IPS-18a (cell line): Measurements from ENCODE around the gene HOXA3.

Experiments
- H3K27ac ChIP-seq: one replicate; pipeline ENCODE4 v1.5.1; 2013; ENCODE audit warnings: low read length
- H3K27me3 ChIP-seq: one replicate; pipeline ENCODE4 v1.6.1; 2013; ENCODE audit warnings: mild to moderate bottlenecking, low read length; ENCODE audit not compliant: control insufficient read depth, insufficient read depth
- H3K36me3 ChIP-seq: one replicate; pipeline ENCODE4 v1.6.1; 2013; ENCODE audit warnings: low read depth, low read length; ENCODE audit not compliant: control insufficient read depth
- H3K4me1 ChIP-seq: one replicate; pipeline ENCODE4 v1.6.1; 2013; ENCODE audit warnings: low read depth, low read length; ENCODE audit not compliant: control insufficient read depth
- H3K4me3 ChIP-seq: one replicate; pipeline ENCODE4 v1.5.1; 2013; ENCODE audit warnings: low read length
- H3K9ac ChIP-seq: one replicate; pipeline ENCODE4 v1.6.1; 2013; ENCODE audit warnings: mild to moderate bottlenecking, low read length, moderate library complexity
- H3K9me3 ChIP-seq: one replicate; pipeline ENCODE4 v1.6.1; 2013; ENCODE audit warnings: low read depth, low read length; ENCODE audit not compliant: control insufficient read depth

Gene HOXA3

DNA sequence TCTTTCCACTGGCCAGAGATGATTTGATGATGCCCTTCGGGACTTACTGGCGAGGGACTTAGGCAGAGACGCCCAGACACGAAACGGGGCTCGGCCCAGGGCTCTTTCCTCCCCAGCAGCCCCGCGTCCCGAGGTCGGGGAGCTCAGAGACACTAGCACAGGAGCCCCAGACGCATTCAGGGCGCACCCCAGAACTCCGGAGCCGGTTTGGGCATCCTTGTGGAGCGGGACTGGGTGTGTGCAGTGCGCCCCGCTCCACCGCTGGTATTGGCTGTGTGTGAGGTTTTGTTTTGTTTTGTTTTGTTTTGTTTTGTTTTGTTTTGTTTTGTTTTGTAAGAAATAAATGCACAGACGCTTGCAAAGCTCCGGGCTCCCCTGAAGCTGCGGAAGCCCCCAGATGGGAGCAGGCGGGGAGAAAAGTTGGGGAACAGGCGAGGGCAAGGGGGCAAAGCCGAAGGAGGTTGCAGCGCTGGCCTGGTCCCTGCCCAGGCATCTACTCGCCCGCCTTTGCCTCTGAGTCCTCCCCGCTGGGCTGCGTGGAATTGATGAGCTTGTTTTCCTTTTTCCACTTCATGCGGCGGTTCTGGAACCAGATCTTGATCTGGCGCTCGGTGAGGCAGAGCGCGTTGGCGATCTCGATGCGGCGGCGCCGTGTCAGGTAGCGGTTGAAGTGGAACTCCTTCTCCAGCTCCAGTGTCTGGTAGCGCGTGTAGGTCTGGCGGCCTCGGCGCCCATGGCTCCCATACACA is 7.0 kb downstream of the HOXA3 start:
- Histone ChIP-seq H3K4me3 (no peak overlapping the region), H3K4me1 (peaks cover 3% of the 10 kb centered on the region), H3K36me3 (no peaks in the 10 kb centered on the region), H3K9ac (no peak overlapping the region), H3K9me3 (peaks cover 3% of the 10 kb centered on the region), H3K27me3 (peaks cover 100% of the 10 kb centered on the region), H3K27ac (no peak overlapping the region)

DNA sequence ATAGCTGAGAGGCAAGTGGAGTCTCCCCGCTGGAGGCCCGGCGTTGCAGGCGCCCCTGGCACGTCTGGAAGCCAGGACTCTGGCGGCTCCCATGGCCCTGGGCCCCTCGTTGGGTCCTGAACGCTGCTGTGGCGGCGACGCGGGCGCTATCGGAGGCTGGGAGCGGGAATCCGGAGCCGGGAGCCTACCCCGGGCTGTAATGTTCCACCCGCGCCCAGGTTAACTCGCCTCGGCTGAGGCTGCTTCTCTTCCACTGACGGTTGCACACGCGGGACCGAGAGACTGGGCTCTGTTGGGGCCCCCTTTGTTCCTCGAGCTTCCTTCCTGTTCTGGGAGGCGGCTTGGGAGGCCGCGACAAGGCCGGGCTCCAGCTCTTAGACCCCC is 7.6 kb downstream of the HOXA3 start:
- Histone ChIP-seq H3K36me3 (no peaks in the 10 kb centered on the region), H3K27ac (no peak overlapping the region), H3K9me3 (peaks cover 3% of the 10 kb centered on the region), H3K9ac (no peak overlapping the region), H3K27me3 (peaks cover 100% of the 10 kb centered on the region), H3K4me3 (no peak overlapping the region), H3K4me1 (peaks cover 3% of the 10 kb centered on the region)

- Histone ChIP-seq H3K27ac (no peak overlapping the region), H3K4me3 (no peak overlapping the region), H3K27me3 (peaks cover 100% of the 10 kb centered on the region), H3K9ac (no peak overlapping the region), H3K4me1 (peaks cover 3% of the 10 kb centered on the region), H3K9me3 (peaks cover 3% of the 10 kb centered on the region), H3K36me3 (no peaks in the 10 kb centered on the region)
Measured at GRCh38 chr7:27143950-27144780, 8.2 kb downstream of the HOXA3 start.

DNA sequence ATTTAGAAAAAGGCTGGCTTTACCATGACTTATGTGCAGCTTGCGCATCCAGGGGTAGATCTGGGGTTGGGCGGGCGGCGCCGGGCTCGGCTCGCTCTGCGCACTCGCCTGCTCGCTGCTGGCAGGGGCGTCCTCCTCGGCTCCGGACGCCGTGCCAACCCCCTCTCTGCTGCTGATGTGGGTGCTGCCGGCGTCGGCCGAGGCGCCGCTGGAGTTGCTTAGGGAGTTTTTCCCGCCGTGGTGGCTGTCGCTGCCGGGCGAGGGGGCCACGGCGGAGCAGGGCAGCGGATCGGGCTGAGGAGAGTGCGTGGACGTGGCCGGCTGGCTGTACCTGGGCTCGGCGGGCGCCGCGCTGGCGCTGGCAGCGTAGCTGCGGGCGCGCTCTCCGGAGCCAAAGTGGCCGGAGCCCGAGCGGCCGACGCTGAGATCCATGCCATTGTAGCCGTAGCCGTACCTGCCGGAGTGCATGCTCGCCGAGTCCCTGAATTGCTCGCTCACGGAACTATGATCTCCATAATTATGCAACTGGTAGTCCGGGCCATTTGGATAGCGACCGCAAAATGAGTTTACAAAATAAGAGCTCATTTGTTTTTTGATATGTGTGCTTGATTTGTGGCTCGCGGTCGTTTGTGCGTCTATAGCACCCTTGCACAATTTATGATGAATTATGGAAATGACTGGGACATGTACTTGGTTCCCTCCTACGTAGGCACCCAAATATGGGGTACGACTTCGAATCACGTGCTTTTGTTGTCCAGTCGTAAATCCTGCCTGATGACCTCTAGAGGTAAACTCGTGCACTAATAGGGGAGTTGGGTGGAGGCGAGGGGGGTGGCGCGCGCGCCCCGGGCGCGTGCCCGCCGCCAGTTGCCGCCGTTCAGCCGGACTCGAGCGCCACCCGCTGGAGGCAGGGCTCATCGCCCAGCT is 9.1 kb downstream of the HOXA3 start, which contains the start of gene HOXA5:
HOXA5 (minus strand) TSS at position 659 of the 927 bp plus-strand sequence; CDS start at position 585, 74 bp downstream.
- Histone ChIP-seq H3K9ac (no peak within 1 kb of the TSS), H3K4me1 (peaks cover 3% of the 10 kb centered on the region)

GRCh38 chr7:27142580-27143022 is 9.8 kb downstream of the HOXA3 start:
- Histone ChIP-seq H3K4me3 (peak overlapping the region; percentile 71), H3K27me3 (peaks cover 100% of the 10 kb centered on the region), H3K9ac (no peak overlapping the region), H3K9me3 (peaks cover 3% of the 10 kb centered on the region), H3K36me3 (no peaks in the 10 kb centered on the region), H3K27ac (no peak overlapping the region), H3K4me1 (peaks cover 3% of the 10 kb centered on the region)

More for the DNA sequence above, 9.1 kb downstream of the HOXA3 start, which contains the start of gene HOXA5:
- Histone ChIP-seq H3K4me3 (peak within 1 kb of the TSS; percentile 71), H3K36me3 (no peaks in the 10 kb centered on the region), H3K9me3 (peaks cover 3% of the 10 kb centered on the region), H3K27me3 (peaks cover 100% of the 10 kb centered on the region), H3K27ac (no peak within 1 kb of the TSS)

- Histone ChIP-seq H3K9ac (no peak overlapping the region), H3K9me3 (peaks cover 3% of the 10 kb centered on the region), H3K27ac (no peak overlapping the region), H3K36me3 (no peaks in the 10 kb centered on the region), H3K27me3 (peaks cover 100% of the 10 kb centered on the region), H3K4me3 (peak overlapping the region; percentile 71), H3K4me1 (peaks cover 3% of the 10 kb centered on the region)
Measured at GRCh38 chr7:27141923-27142579, 10.3 kb downstream of the HOXA3 start.

DNA sequence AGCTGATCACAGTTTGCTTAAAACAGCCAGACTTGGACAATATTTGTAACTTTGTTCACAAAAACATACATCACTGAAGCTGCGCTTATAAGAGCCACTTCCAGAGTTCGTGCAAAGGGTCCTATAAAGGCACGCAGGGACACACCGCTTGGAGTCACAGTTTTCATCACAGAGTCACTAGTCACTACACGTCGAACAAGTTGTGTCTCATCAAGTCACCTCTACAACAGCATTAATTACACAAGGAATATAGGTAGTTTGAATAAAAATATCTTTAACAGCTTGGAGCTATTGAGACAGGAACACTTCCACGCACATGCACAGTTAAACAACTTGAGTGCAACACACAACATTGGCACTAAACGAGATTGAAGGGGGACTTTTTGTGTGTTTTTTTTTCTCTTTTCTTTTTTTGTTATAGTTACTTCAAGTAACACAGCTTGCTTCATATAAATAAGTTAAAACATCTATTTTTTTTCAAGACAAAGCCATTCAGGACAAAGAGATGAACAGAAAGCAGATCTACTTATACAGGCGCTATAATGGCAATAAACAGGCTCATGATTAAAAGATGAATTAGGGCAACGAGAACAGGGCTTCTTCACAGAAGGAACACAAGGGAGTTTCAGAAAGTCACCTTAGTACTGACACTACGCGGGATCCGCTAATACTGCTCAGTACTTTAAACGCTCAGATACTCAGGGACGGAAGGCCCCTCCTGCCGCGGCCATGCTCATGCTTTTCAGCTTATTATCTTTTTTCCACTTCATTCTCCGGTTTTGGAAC is 11.1 kb downstream of the HOXA3 start:
- Histone ChIP-seq H3K36me3 (no peaks in the 10 kb centered on the region), H3K27ac (no peak overlapping the region), H3K9me3 (peaks cover 3% of the 10 kb centered on the region), H3K9ac (no peak overlapping the region), H3K4me3 (no peak overlapping the region), H3K4me1 (peaks cover 3% of the 10 kb centered on the region), H3K27me3 (peaks cover 100% of the 10 kb centered on the region)

- peaks cover 3% of the 10 kb centered on the region for H3K9me3 ChIP-seq
- H3K9ac ChIP-seq = no peak overlapping the region
- peaks cover 3% of the 10 kb centered on the region for H3K4me1 ChIP-seq
- no peak overlapping the region for H3K27ac ChIP-seq
- H3K36me3 ChIP-seq = no peaks in the 10 kb centered on the region
- H3K4me3 ChIP-seq = no peak overlapping the region
- H3K27me3 ChIP-seq = peaks cover 100% of the 10 kb centered on the region
Measured at GRCh38 chr7:27140126-27140857, 12.1 kb downstream of the HOXA3 start.

DNA sequence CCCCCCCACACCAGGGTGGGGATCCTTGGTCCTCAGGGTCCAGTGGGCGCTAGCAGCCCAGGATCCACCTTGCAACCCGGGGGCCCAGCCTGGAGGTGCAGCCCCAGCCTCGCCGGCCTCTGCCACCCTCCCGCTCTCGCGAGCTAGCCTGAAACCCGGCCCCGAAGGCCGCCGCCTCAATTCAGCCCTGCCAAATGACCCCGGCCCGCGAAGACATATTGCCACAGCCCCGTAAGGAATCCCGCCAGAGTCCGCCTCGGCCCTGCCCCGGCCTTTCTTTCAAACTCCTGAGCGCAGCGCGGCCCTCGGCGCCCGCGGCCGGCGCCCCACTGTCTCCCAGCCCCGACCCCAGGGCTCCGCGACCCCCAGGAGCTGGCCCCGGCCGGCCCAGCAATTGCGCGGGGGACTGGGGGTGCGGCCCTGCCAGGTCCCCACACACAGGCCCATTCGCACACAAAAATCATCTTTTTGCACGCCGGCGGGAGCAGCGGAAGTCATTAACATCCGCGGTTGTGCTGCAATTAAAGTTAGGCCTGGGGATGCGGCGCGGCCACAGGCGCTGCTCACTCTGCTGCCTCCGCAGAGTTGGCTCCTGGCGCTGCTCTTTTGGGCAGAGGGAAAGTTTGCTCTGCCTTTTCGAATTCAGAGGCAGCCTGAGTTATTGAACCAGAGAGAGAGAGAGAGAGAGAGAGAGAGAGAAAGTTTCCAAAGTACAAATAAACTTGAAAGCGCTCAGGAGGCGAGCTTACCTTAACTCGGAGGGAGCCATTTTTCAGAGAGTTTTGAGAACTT is 12.9 kb downstream of the HOXA3 start:
- Histone ChIP-seq H3K4me1 (peaks cover 3% of the 10 kb centered on the region), H3K4me3 (no peak overlapping the region), H3K9me3 (peaks cover 3% of the 10 kb centered on the region), H3K27me3 (peaks cover 100% of the 10 kb centered on the region), H3K27ac (no peak overlapping the region), H3K9ac (no peak overlapping the region), H3K36me3 (no peaks in the 10 kb centered on the region)
